ENCODE data around the gene LAMP5. TPM values are rescaled to one million over a fixed set of nuclear protein-coding genes. Genes with fewer than 3 reads are reported as not detected.

Gene LAMP5
- total RNA-seq, 2 donors from 2014 or later, result 0.14 to 0.34 TPM

DNA sequence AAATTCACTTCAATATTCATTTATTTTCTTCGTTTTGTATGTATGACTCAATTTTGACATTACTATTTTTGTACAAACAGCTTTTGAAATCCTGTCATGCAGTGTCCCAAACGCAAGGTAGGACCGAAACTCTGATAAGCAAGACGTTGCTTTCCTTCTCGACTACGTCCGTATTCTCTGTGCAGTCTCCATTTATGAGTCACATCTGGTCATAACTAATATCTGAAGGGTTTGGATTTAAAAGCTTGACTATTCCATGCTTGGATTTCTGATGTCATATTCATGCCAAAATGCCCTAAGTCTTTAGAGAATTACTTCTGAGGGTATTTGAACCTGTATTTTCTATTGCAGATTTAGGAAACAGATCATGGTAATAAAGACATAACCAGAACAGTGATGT is 37.8 kb upstream of the LAMP5 start:
- intact Hi-C loops (cut with DNase I), result no loop called here
- no peak for DNase-seq (ENCODE audit: low spot score)
- TF ChIP-seq, protein P1, sequence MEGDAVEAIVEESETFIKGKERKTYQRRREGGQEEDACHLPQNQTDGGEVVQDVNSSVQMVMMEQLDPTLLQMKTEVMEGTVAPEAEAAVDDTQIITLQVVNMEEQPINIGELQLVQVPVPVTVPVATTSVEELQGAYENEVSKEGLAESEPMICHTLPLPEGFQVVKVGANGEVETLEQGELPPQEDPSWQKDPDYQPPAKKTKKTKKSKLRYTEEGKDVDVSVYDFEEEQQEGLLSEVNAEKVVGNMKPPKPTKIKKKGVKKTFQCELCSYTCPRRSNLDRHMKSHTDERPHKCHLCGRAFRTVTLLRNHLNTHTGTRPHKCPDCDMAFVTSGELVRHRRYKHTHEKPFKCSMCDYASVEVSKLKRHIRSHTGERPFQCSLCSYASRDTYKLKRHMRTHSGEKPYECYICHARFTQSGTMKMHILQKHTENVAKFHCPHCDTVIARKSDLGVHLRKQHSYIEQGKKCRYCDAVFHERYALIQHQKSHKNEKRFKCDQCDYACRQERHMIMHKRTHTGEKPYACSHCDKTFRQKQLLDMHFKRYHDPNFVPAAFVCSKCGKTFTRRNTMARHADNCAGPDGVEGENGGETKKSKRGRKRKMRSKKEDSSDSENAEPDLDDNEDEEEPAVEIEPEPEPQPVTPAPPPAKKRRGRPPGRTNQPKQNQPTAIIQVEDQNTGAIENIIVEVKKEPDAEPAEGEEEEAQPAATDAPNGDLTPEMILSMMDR (IDR thresholded peaks at IDR 0.05), result no peak
- TF ChIP-seq POLR2A (IDR thresholded peaks at IDR 0.05) (no peak), POLR2AphosphoS5 (IDR thresholded peaks at IDR 0.05) (no peak)
- Histone ChIP-seq H3K4me1 (replicated peaks) (no peaks in the 10 kb centered on the region), H3K4me3 (no peak overlapping the region), H3K27ac (no peak overlapping the region), H3K9me3 (no peaks in the 10 kb centered on the region), H3K36me3 (no peaks in the 10 kb centered on the region), H3K27me3 (replicated peaks; ENCODE audit: insufficient read depth) (no peaks in the 10 kb centered on the region)
- 96% methylated on average over 7 of the region's 7 CpGs for WGBS

DNA sequence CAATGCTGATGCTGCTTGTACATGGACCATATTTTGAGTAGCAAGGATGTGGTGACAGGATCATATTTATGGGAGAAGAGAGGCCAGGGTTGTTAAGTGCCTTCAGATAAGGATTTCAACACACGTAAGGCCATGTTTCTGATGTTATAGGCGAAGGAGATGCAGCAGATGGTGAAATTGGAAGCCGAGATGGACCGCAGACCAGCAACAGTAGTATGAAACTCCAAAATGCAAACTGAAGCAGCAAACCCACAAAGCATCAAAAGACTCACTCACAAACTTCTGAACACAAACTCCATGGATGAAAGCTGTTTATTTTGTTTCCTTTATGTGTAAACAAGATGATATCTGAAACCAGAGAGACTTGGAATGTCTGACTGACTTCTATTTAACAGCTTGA is 35.6 kb upstream of the LAMP5 start:
- 78% methylated on average over 4 of the region's 4 CpGs for WGBS
- no peaks in the 10 kb centered on the region for H3K4me1 ChIP-seq (replicated peaks)
- no peaks in the 10 kb centered on the region for H3K36me3 ChIP-seq
- intact Hi-C loops (cut with DNase I), result no loop called here
- no peak for DNase-seq (ENCODE audit: low spot score)
- H3K27me3 ChIP-seq (replicated peaks; ENCODE audit: insufficient read depth), result no peaks in the 10 kb centered on the region
- no peak overlapping the region for H3K27ac ChIP-seq
- H3K4me3 ChIP-seq, result no peak overlapping the region
- no peak for TF ChIP-seq POLR2A (IDR thresholded peaks at IDR 0.05)
- TF ChIP-seq POLR2AphosphoS5 (IDR thresholded peaks at IDR 0.05), result no peak
- TF ChIP-seq, protein P1 (IDR thresholded peaks at IDR 0.05), result no peak
- H3K9me3 ChIP-seq, result no peaks in the 10 kb centered on the region

DNA sequence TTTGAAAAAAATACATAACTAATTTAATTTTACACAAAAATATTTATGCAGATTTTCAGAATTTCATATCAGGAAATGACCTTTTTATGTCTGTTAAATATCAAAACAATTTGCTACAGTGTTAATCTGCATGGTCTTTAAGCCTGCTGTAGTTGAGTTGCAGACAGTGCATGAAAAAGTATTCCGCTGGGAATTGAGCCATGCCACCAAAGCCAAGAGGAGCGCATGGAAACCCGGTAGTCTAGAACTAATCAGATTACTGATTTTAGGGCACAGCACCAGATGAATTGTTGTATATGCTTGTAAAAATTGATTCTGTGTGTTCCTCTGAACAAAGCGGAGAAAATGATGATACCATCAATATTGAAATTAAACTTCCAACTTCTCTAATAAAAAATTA is 34.3 kb upstream of the LAMP5 start:
- Histone ChIP-seq H3K4me1 (replicated peaks) (no peaks in the 10 kb centered on the region), H3K27me3 (replicated peaks; ENCODE audit: insufficient read depth) (no peaks in the 10 kb centered on the region), H3K27ac (no peak overlapping the region), H3K4me3 (no peak overlapping the region), H3K36me3 (no peaks in the 10 kb centered on the region), H3K9me3 (no peaks in the 10 kb centered on the region)
- 96% methylated on average over 4 of the region's 4 CpGs for WGBS
- DNase-seq (ENCODE audit: low spot score), result no peak
- TF ChIP-seq POLR2A (IDR thresholded peaks at IDR 0.05) (no peak), POLR2AphosphoS5 (IDR thresholded peaks at IDR 0.05) (no peak)
- TF ChIP-seq, protein P1 (IDR thresholded peaks at IDR 0.05), result no peak
- intact Hi-C loops (cut with DNase I), result no loop called here

DNA sequence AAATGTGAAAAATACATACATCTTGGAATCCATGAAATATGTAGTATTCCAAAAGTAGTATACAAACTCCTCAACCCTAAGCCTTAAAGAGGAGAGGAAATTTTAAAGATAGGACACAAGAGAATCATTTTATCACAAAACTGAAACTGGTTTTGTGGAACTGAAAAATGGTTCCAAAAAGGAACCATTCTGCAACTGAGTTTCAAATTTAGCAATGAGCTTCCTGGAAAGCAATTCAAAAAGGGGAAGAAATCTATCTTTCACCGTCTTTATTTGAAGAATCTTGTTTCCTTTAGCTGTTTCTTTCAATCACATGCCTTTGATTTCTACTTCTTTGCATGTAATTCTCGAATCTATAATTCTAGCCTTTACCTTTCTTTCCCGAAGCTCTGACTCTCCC is 32.2 kb upstream of the LAMP5 start:
- no peaks in the 10 kb centered on the region for H3K4me1 ChIP-seq (replicated peaks)
- no peak overlapping the region for H3K4me3 ChIP-seq
- WGBS, result 93% methylated on average over 3 of the region's 3 CpGs
- intact Hi-C loops (cut with DNase I), result no loop called here
- no peak overlapping the region for H3K27ac ChIP-seq
- DNase-seq (ENCODE audit: low spot score), result no peak
- no peaks in the 10 kb centered on the region for H3K36me3 ChIP-seq
- no peaks in the 10 kb centered on the region for H3K27me3 ChIP-seq (replicated peaks; ENCODE audit: insufficient read depth)
- no peak for TF ChIP-seq POLR2A (IDR thresholded peaks at IDR 0.05)
- TF ChIP-seq, protein P1 (IDR thresholded peaks at IDR 0.05), result no peak
- no peak for TF ChIP-seq POLR2AphosphoS5 (IDR thresholded peaks at IDR 0.05)
- no peaks in the 10 kb centered on the region for H3K9me3 ChIP-seq

DNA sequence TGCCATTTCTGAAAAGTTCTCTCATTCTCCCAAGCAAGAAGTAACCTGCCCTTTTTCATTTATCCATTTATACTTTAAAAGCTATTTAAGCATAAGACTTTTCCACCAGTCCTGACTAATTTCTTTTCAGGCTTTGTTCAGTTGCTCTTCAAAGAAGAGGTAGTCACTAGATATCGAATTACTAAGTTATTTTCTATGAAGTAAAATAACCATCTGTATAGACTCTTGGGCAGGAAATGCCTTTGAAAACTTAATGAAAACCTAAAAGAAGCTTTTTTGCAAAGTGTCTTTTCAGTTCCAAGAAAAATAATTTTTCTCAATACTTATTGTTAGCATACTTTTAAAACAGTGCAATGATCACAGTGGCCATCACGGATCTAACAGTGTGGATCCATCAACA is 31.3 kb upstream of the LAMP5 start:
- TF ChIP-seq, protein P1 (IDR thresholded peaks at IDR 0.05), result no peak
- TF ChIP-seq POLR2A (IDR thresholded peaks at IDR 0.05), result no peak
- TF ChIP-seq POLR2AphosphoS5 (IDR thresholded peaks at IDR 0.05), result no peak
- Histone ChIP-seq H3K27ac (no peak overlapping the region), H3K4me1 (replicated peaks) (no peaks in the 10 kb centered on the region), H3K27me3 (replicated peaks; ENCODE audit: insufficient read depth) (no peaks in the 10 kb centered on the region), H3K9me3 (no peaks in the 10 kb centered on the region), H3K36me3 (no peaks in the 10 kb centered on the region), H3K4me3 (no peak overlapping the region)
- no peak for DNase-seq (ENCODE audit: low spot score)
- intact Hi-C loops (cut with DNase I), result no loop called here
- 45% methylated on average over 2 of the region's 2 CpGs for WGBS

Measured in prostate gland (tissue), 2 donors.